Daoy (cell line): ENCODE data around the gene BDKRB2. TPM values are rescaled to one million over a fixed set of nuclear protein-coding genes. Genes with fewer than 3 reads are reported as not detected.

Experiments used
- DNase-seq: peaks from one replicate; pipeline ENCODE4 v3.0.0-alpha.2; 2015; ENCODE audit warnings: low read depth
- total RNA-seq: library from RNA; depleted of rRNA; stranded (reverse); fragments of >200 nt; shearing (Covaris generic); gene quantifications from 2 replicates; pipeline ENCODE4 v1.2.3, GENCODE V29; 2014; rRNA removed

The BDKRB2 gene
- total RNA-seq, 1 experiment from 2014 or later = 4.6 TPM

DNA sequence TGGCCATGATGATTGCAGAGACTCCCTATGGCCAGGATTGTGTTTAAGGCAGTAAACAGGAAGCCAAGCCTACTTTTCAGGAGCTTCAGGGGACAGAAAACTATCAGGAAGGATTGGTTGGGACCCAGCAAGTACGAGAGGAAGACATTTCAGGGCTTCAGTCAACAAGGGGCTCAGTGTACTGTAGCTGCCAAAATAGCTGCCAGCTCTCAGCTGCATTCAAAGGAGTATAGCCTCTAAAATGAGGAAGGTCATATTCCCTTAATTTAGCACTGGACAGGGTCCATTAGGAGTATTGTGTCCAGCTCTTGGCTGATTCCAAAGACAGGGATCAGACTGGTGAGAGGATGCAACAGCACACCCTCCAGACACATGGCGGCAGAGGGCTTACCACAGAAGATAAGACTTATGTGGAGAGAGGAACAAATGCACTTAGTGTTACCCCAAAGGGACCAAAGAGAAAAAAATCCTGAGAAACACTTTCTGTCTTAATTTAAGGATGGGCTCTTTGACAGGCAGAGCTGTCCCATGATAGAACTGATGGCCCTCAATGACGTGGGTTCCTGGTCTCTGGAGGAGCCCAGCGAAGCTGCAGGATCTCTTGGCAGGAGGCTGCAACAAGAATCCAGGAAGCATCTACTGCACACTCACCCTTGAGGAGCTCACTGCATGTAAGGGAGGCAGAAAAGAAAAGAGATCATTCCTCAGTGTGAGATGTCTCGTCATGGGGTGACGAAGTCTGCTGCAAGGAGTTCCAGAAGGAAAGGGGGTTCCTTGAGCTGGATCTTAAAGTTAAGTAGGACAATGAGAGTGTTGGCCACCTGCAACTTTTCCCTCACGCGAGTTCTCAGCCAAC, 66.2 kb downstream of the BDKRB2 start:
- DNase-seq = no peak

DNA sequence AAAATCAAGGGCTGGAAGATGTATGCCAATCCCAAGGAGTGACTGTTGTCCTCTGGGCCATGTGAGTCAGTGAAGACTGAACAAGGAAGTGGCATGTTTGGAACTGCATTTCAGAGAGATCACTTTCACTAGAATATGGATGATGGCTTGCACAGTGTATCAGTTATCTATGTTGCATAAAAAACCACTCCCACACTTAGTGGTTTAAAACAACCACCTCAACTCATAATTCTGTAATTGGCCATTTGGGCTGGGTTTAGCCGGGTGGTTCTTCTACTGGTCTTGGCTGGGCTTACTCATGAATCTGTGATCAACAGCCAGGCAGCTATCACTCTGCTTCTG, 66.8 kb downstream of the BDKRB2 start:
- no peak for DNase-seq

DNA sequence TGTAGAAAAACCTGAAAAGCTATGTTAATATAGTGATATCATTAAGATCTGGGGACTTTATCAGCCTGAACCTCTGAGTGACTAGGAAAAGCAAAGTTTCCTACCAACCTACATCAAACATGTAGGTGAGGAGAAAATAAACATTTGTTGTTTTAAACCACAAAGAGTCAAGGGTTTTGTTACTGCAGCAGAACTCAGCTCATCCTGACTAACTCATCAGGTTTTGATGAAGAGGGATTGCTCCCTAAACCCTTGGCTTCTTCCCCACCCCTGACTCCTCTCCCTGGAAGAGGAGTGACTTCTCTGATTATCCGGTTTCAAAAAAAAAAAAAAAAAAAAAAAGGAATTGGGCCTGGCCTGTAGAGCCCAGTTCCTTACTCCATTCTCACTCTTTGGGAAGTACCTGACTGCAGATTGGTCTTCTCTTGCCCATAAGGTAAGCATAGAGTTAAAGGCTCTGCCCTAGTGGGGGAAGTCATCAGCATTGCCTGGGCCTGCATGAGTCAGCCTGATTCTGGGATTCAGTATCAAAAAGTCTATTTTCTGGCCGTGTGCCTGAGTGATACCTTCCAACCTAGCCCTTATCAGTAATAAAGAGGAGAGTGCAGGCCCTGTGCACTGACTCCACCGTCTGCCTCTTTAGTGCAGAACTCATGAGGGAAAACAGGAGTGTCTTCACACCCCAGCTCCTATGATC, 68.3 kb downstream of the BDKRB2 start:
- DNase-seq = no peak

DNA sequence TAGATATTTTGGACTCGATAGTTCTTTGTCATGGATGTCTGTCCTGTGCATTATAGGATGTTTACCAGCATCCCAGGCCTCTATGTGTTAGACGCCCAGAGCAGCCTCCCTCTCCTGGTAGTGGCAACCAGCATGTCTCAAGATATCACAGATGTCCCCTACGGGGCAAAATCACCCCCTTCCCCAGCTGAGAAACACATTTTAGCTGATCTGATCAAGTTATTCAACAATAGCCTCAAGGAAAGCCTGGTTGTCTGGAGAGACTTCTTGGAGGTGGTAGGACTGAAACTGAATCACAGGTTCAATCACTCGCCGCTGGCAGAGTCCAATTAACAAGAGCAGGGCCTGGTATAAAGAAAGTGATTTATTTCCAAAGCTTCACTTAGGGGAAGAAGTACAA, 69.0 kb downstream of the BDKRB2 start:
- no peak for DNase-seq

DNA sequence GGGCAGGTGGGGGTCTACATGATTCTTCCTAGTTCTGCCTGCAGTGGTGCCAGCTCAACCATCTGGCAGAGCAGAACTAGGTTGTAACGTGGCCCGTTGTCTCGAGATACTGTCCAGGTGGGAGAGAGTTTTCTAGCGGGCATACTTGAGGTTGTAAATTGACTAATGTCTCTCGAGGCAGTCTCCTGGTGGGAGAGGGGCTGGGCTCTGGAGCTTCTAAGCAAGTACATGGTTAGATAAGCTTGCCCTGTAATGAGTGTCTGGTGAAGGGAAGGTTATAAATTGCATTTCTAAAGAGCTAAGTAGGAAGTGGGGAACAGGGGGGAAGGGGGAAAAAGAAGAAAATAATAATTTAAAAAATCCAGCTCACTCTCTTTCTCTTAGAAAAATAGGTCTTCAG, 69.5 kb downstream of the BDKRB2 start:
- no peak for DNase-seq

DNA sequence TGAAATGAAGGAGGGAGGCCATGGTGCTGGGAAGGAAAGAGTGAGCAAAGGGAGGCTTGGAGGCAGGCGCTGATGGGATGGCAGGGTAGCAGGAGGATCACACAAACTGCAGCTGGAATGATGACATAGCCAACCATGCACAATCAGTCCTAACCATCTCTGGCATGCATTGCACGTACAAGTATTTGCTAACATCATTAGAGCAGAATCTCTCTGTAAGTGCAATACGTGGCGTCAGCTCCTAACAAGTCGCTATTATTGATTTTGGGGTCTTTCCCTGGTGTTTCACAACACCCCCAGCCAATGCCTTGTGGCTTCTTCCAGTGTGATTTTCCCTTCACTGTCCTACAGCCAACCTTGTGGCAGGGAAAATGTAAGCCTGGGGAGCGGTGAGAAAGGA, 69.9 kb downstream of the BDKRB2 start:
- DNase-seq = peak; percentile 41

DNA sequence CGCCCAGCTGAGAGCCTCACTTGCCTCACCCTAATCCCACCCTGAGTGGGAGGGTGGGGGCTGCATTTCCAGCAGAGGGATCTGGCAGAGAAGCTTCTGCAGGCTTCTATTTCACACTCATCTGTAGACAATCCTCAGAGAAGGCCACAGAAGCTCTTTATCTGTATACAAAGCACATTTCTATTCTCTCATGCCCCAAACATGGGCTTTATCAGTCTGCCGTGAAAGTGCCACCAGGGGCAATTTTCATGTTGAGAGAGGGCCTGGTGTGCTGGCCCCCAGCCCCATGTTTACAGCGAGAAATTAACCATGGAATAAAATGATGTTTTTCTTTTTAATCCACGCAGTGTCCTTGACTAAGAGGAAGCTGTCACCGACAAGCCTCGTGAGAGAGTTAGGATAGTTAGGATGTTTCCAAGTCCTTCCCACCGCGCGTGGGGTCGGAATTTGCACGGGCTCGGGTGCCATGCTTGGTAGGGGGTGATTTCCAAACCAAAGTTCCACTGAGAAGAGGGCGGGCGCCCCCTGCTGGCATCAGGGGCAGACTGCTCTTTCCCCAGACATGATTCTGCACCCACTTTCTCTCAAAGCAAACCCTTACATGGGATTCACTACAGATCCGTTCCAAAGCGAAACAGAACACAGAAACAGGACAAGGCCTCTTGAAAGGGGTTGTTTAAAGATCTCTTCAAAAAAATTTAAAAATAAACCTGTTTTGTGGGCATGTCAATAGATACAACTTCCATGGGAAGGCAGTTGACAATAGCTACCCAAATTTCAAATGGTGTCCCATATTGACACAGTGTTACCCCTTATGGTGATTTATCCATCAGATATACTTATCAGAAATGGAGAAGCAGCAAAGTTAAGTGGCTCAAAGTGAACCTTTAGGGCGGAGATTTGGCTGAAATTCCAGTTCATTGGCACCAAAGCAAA, 70.8 kb downstream of the BDKRB2 start:
- peak; percentile 75 for DNase-seq

DNA sequence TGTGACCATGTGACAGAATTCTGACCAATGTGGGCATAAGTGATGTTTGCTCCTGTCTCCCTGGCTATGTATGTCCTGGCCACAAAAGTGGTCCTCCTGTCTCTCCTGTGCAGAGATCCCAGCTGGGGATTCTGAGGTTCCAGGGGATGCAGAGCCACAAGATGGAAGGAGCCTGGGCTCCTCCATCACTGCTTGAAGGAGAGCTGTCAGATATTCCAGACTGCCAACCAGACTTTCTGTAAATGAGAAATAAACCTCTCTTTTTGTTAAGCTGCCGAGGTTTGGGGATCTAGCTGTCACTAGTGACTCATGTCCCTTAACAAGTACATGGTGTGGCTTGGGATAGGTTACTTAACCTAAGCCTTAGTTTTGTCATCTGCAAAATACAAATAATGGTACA, 73.3 kb downstream of the BDKRB2 start:
- DNase-seq = no peak

DNA sequence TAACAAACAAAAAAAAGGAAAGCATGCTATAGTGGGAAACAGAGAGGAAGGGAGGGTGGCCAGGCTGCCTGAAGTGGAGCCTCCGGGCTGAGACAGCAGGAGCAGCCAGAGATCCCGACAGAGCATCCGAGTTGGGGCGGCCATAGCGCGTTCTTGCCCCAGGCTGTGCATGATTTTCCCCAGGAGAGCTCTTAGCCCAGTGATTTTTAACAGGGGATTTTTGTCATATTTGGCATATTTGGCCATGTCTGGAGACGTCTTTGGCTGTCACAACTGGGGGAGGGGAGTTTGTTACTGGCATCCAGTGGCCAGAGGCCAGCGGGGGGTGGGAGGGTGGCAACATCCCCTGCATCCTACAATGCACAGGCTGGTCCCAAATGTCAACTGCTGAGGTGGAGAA, 74.9 kb downstream of the BDKRB2 start:
- no peak for DNase-seq

DNA sequence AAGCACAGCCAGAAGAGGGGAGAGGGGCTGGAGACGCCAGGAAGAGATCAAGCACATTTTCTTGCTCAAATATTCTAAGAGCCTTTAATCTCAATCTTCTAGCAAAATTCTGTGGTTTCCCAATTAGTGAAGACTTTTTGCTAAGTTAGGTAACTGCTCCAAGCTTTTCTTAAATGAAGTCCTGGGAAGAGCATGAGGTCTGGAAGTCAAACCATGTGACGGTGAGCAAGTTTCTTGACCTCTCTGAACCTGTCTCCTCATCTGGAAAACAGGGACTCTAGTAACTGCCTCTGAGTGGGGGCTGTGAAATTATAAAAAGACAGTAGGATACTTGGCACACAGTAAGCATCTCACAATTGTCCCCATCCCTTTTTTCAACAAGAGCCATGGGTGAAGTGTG, 75.5 kb downstream of the BDKRB2 start:
- no peak for DNase-seq

DNA sequence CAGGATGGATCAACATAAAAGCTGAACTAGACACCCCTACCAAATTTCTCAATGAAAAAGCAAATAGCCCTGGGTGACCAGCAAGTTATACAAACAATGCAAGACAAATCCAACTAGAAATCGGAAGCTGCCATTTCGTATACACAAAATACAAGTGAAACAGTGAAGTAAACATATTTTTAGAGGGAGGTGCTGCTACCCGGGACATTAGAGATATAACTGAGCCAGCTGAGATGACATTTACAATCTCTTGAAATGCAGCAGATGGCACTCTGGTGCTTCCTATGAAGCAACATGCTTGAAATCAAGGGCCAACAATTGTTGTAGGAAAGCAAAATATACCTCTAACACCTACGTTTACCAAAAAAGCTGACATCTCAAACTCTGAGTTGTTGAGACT, 76.8 kb downstream of the BDKRB2 start:
- no peak for DNase-seq

DNA sequence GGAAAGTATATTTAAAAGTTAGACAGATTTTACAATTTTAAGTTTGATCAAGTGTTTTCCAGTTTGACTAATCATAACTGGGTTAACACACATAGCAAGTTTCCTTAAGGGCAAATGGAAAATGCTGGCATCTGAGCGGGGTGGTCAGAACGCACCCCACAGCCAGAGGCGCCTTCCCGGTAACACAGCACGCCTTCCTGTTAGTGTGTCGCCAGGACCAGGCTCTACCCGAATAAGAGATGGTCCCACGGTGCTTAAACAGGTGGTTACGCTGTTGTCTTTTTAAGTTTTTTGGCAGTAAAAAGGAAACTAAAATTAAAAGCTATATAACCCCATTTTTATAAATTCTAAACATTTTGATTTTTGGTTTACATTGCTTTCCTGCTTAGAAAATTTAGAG, 79.4 kb downstream of the BDKRB2 start:
- DNase-seq = no peak

DNA sequence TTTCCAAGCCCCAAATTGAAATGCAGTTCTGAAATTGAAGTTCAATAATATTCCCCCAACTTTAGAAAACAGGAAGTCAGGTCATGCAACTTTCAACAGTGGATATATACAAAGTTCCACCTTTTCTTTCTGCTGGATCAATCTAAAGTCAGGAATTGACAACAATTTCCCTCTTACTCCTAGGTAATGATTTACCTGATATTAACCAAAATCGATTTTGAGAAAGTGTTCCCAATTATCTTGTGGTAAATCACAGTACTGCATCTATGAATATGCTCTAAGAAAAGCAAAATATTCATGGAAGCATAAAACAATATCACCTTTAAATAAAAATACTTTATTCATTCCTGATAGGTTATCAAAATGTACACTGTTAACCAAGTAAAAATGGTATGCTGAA, 79.8 kb downstream of the BDKRB2 start:
- no peak for DNase-seq

DNA sequence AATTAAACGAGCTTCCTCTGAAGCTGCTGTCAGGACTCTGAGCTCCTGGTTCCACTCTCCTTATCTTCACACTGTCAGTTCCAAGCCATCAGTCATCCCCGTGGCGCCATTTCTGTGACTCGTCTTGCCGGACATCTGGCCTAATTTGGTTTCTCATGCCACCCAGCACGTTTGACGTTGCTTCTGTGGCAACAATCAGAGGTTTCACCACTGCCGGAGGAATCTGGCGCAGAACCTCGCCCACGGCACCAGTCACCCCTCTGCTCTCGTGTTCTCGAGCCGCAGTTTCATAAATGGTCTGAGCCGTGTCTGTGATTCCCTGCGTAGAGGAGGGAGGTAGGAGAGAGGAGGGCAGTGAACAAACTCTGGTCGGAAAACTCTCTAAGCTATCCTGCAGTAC, 81.0 kb downstream of the BDKRB2 start:
- no peak for DNase-seq

DNA sequence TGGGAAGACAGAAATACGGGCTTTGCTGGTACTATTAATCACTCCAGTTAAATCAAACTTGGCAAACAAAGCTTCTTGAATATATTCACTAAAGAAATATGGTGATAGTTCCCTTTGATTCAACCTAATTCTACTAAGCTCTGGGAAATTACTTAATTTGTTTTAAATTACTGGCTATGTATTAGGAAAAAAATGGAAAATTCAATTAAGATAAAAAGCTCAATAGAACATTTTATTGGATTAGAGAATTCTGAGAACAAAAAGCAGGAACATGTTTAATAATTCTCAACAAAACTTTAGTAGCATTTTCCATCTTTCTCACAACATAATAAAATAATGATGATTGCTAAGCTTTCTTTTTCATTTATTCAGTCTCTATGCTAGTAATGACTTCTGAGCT, 81.6 kb downstream of the BDKRB2 start:
- DNase-seq = no peak

DNA sequence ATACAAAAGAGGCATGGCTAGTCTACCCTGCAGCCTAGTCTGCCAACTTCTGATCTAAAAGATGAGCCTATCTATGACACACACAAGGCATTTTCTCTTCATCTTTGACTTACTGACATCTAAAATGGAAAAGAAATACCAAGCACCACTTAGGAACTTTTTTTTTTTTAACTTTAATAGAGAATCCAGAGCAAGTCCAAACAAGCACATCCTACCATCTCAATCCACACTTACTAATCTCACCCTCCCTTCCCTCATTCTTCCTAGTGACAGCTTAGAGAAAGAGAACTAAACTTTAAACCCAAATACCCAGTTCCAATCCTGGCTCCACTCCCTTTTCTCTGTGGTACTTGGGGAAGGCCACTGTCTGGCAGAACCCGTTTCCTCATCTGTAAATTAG, 83.2 kb downstream of the BDKRB2 start:
- DNase-seq = no peak

Other genes starting within 250 kb of the BDKRB2 start
- gene C14orf132, start 165.5 kb upstream of the BDKRB2 start, total RNA-seq = 3.7 and 5.9 TPM in 2 replicates
- 0.97 and 1.5 TPM in 2 replicates for gene BDKRB1, start 51.4 kb downstream of the BDKRB2 start, total RNA-seq
- gene ATG2B, start 158.5 kb downstream of the BDKRB2 start, total RNA-seq = 9.2 and 12.4 TPM in 2 replicates
- gene GSKIP, start 158.7 kb downstream of the BDKRB2 start, total RNA-seq = 68.0 and 81.1 TPM in 2 replicates
- gene AK7, start 187.3 kb downstream of the BDKRB2 start, total RNA-seq = 1.0 and 1.7 TPM in 2 replicates